ENCODE results near the gene SENP2. TPM values are rescaled to one million over a fixed set of nuclear protein-coding genes. Genes with fewer than 3 reads are reported as not detected.
"Not testable (repeated sequence)": the region's sequence is repeated elsewhere in the genome, so short reads cannot be mapped to it uniquely, and the experiment has no call there.

The SENP2 gene
- total RNA-seq, 1 donor from 2014 or later = 44.6 TPM

GRCh38 chr3:185549651-185550111 lies 36.4 kb upstream of the SENP2 start:
- peaks cover 0 to 5% of the 10 kb centered on the region in 2 donors for H3K4me1 ChIP-seq
- H3K27me3 ChIP-seq = no peaks in the 10 kb centered on the region
- H3K9me3 ChIP-seq = no peaks in the 10 kb centered on the region
- DNase-seq (ENCODE audit: low spot score in 2 of 2) = no peak
- no peak for TF ChIP-seq CTCF (IDR thresholded peaks at IDR 0.05)
- intact Hi-C loops (cut with DNase I) = loop anchor here (10.0 kb wide), 1 partner anchor 185 kb away; the partner anchor contains the start of gene MAP3K13
- H3K27ac ChIP-seq = peak overlapping the region; percentile 59 to 64
- no peak overlapping the region for H3K4me3 ChIP-seq
- no peaks in the 10 kb centered on the region for H3K36me3 ChIP-seq

GRCh38 chr3:185552358-185552877 lies 33.7 kb upstream of the SENP2 start, which contains the start of gene LIPH:
TSS of gene LIPH (minus strand) at chr3:185552588. CDS start at chr3:185552471, 117 bp downstream.
- Histone ChIP-seq H3K36me3 (no peaks in the 10 kb centered on the region), H3K27ac (no peak within 1 kb of the TSS), H3K27me3 (no peaks in the 10 kb centered on the region), H3K9me3 (no peaks in the 10 kb centered on the region), H3K4me1 (peaks cover 0 to 5% of the 10 kb centered on the region in 2 donors), H3K4me3 (peak within 1 kb of the TSS in 1 of 2 donors; percentile 30)
- intact Hi-C loops (cut with DNase I) = loop anchor here (10.0 kb wide), 1 partner anchor 188 kb away; the partner anchor contains the start of gene MAP3K13
- DNase-seq (ENCODE audit: low spot score in 2 of 2) = no peak
- TF ChIP-seq CTCF (IDR thresholded peaks at IDR 0.05) = no peak

- no peak for TF ChIP-seq CTCF (IDR thresholded peaks at IDR 0.05)
- intact Hi-C loops (cut with DNase I) = loop anchor here (10.0 kb wide), 1 partner anchor 190 kb away; the partner anchor contains the start of gene MAP3K13
- no peak overlapping the region for H3K27ac ChIP-seq
Measured at GRCh38 chr3:185555101-185555501, 31.0 kb upstream of the SENP2 start.

GRCh38 chr3:185555860-185556347 lies 30.2 kb upstream of the SENP2 start:
- TF ChIP-seq CTCF (IDR thresholded peaks at IDR 0.05) = no peak
- Histone ChIP-seq H3K9me3 (no peaks in the 10 kb centered on the region), H3K4me3 (no peak overlapping the region), H3K27ac (no peak overlapping the region), H3K27me3 (no peaks in the 10 kb centered on the region), H3K4me1 (no peaks in the 10 kb centered on the region), H3K36me3 (no peaks in the 10 kb centered on the region)
- no peak for DNase-seq (ENCODE audit: low spot score in 2 of 2)
- intact Hi-C loops (cut with DNase I) = loop anchor here (10.0 kb wide), 1 partner anchor 191 kb away; the partner anchor contains the start of gene MAP3K13

More at GRCh38 chr3:185555101-185555501, 31.0 kb upstream of the SENP2 start:
- Histone ChIP-seq H3K4me3 (no peak overlapping the region), H3K9me3 (no peaks in the 10 kb centered on the region), H3K36me3 (no peaks in the 10 kb centered on the region), H3K4me1 (no peaks in the 10 kb centered on the region), H3K27me3 (no peaks in the 10 kb centered on the region)
- no peak for DNase-seq (ENCODE audit: low spot score in 2 of 2)

GRCh38 chr3:185556640-185557039 lies 29.5 kb upstream of the SENP2 start:
- H3K27me3 ChIP-seq; H3K27ac ChIP-seq; H3K4me1 ChIP-seq; DNase-seq (ENCODE audit: low spot score in 2 of 2); H3K36me3 ChIP-seq; H3K9me3 ChIP-seq; H3K4me3 ChIP-seq: not testable (repeated sequence)
- intact Hi-C loops (cut with DNase I) = loop anchor here (10.0 kb wide), 1 partner anchor 192 kb away; the partner anchor contains the start of gene MAP3K13

GRCh38 chr3:185558395-185558794 lies 27.7 kb upstream of the SENP2 start:
- H3K27ac ChIP-seq = no peak overlapping the region
- DNase-seq (ENCODE audit: low spot score in 2 of 2) = no peak
- H3K4me1 ChIP-seq = no peaks in the 10 kb centered on the region
- H3K4me3 ChIP-seq = no peak overlapping the region
- intact Hi-C loops (cut with DNase I) = loop anchor here (2.0 to 10.0 kb wide), 2 partner anchors 60 to 194 kb away; partner anchors contain the start of genes MAP3K13 and TMEM41A
- TF ChIP-seq CTCF (IDR thresholded peaks at IDR 0.05) = no peak
- no peaks in the 10 kb centered on the region for H3K27me3 ChIP-seq
- no peaks in the 10 kb centered on the region for H3K36me3 ChIP-seq
- H3K9me3 ChIP-seq = no peaks in the 10 kb centered on the region

Data from ascending aorta (tissue), 2 donors.